Measurements from ENCODE around the gene NAALADL1. TPM values are rescaled to one million over a fixed set of nuclear protein-coding genes. Genes with fewer than 3 reads are reported as not detected.

NAALADL1 gene
- total RNA-seq: 8.4 TPM

- Histone ChIP-seq H3K4me1 (ENCODE audit: control insufficient read depth in 3 of 3, insufficient read depth in 3 of 3, low read length in 3 of 3) (no peaks in the 10 kb centered on the region), H3K9ac (ENCODE audit: low read depth in 1 of 3, low read length in 3 of 3) (no peak within 1 kb of the TSS), H3K9me3 (ENCODE audit: control insufficient read depth in 3 of 3, low read length in 3 of 3) (no peaks in the 10 kb centered on the region), H3K4me3 (ENCODE audit: low read length in 3 of 3) (no peak within 1 kb of the TSS), H3K27me3 (ENCODE audit: control insufficient read depth in 3 of 3, insufficient read depth in 3 of 3, low read length in 3 of 3) (peaks cover 0 to 5% (median 0%) of the 10 kb centered on the region in 3 donors), H3K27ac (ENCODE audit: low read depth, low read length) (no peak within 1 kb of the TSS), H3K36me3 (ENCODE audit: control insufficient read depth in 3 of 3, insufficient read depth in 3 of 3, low read length in 3 of 3) (no peaks in the 10 kb centered on the region)
Measured at GRCh38 chr11:65058419-65059054, at the start of gene NAALADL1. Gene NAALADL1, minus strand, starts transcription at chr11:65058553. Its CDS starts 32 bp downstream, at chr11:65058521.

- peaks cover 19 to 38% (median 37%) of the 10 kb centered on the region in 3 donors for H3K4me1 ChIP-seq (ENCODE audit: control insufficient read depth in 3 of 3, insufficient read depth in 3 of 3, low read length in 3 of 3)
- H3K36me3 ChIP-seq (ENCODE audit: control insufficient read depth in 3 of 3, insufficient read depth in 3 of 3, low read length in 3 of 3): peaks cover 20 to 31% (median 26%) of the 10 kb centered on the region in 3 donors
Measured at GRCh38 chr11:65107751-65108468, 49.6 kb upstream of the NAALADL1 start.

GRCh38 chr11:65107078-65107477, 48.7 kb upstream of the NAALADL1 start:
- H3K36me3 ChIP-seq (ENCODE audit: control insufficient read depth in 3 of 3, insufficient read depth in 3 of 3, low read length in 3 of 3): peaks cover 20 to 31% (median 26%) of the 10 kb centered on the region in 3 donors

More at GRCh38 chr11:65107751-65108468, 49.6 kb upstream of the NAALADL1 start:
- Histone ChIP-seq H3K4me3 (ENCODE audit: low read length in 3 of 3) (no peak overlapping the region), H3K9me3 (ENCODE audit: control insufficient read depth in 3 of 3, low read length in 3 of 3) (no peaks in the 10 kb centered on the region), H3K9ac (ENCODE audit: low read depth in 1 of 3, low read length in 3 of 3) (no peak overlapping the region), H3K27ac (ENCODE audit: low read depth, low read length) (no peak overlapping the region), H3K27me3 (ENCODE audit: control insufficient read depth in 3 of 3, insufficient read depth in 3 of 3, low read length in 3 of 3) (no peaks in the 10 kb centered on the region)

GRCh38 chr11:65104628-65105027, 46.3 kb upstream of the NAALADL1 start:
- H3K4me1 ChIP-seq (ENCODE audit: control insufficient read depth in 3 of 3, insufficient read depth in 3 of 3, low read length in 3 of 3): peaks cover 9 to 29% (median 22%) of the 10 kb centered on the region in 3 donors

More at GRCh38 chr11:65107078-65107477, 48.7 kb upstream of the NAALADL1 start:
- Histone ChIP-seq H3K4me3 (ENCODE audit: low read length in 3 of 3) (no peak overlapping the region), H3K9ac (ENCODE audit: low read depth in 1 of 3, low read length in 3 of 3) (no peak overlapping the region), H3K27me3 (ENCODE audit: control insufficient read depth in 3 of 3, insufficient read depth in 3 of 3, low read length in 3 of 3) (no peaks in the 10 kb centered on the region), H3K9me3 (ENCODE audit: control insufficient read depth in 3 of 3, low read length in 3 of 3) (no peaks in the 10 kb centered on the region), H3K4me1 (ENCODE audit: control insufficient read depth in 3 of 3, insufficient read depth in 3 of 3, low read length in 3 of 3) (peaks cover 23 to 37% (median 37%) of the 10 kb centered on the region in 3 donors), H3K27ac (ENCODE audit: low read depth, low read length) (no peak overlapping the region)

GRCh38 chr11:65103476-65103875, 45.1 kb upstream of the NAALADL1 start:
- H3K9me3 ChIP-seq (ENCODE audit: control insufficient read depth in 3 of 3, low read length in 3 of 3): no peaks in the 10 kb centered on the region
- H3K9ac ChIP-seq (ENCODE audit: low read depth in 1 of 3, low read length in 3 of 3): no peak overlapping the region
- H3K36me3 ChIP-seq (ENCODE audit: control insufficient read depth in 3 of 3, insufficient read depth in 3 of 3, low read length in 3 of 3): peaks cover 5 to 13% (median 12%) of the 10 kb centered on the region in 3 donors
- H3K4me1 ChIP-seq (ENCODE audit: control insufficient read depth in 3 of 3, insufficient read depth in 3 of 3, low read length in 3 of 3): peaks cover 11 to 37% (median 32%) of the 10 kb centered on the region in 3 donors
- H3K27ac ChIP-seq (ENCODE audit: low read depth, low read length): peak overlapping the region; percentile 64
- H3K4me3 ChIP-seq (ENCODE audit: low read length in 3 of 3): no peak overlapping the region
- no peaks in the 10 kb centered on the region for H3K27me3 ChIP-seq (ENCODE audit: control insufficient read depth in 3 of 3, insufficient read depth in 3 of 3, low read length in 3 of 3)

More at GRCh38 chr11:65104628-65105027, 46.3 kb upstream of the NAALADL1 start:
- H3K27ac ChIP-seq (ENCODE audit: low read depth, low read length): no peak overlapping the region
- H3K36me3 ChIP-seq (ENCODE audit: control insufficient read depth in 3 of 3, insufficient read depth in 3 of 3, low read length in 3 of 3): peaks cover 16 to 23% (median 22%) of the 10 kb centered on the region in 3 donors
- no peak overlapping the region for H3K4me3 ChIP-seq (ENCODE audit: low read length in 3 of 3)
- H3K27me3 ChIP-seq (ENCODE audit: control insufficient read depth in 3 of 3, insufficient read depth in 3 of 3, low read length in 3 of 3): no peaks in the 10 kb centered on the region
- peak overlapping the region in 2 of 3 donors; percentile 35 to 54 for H3K9ac ChIP-seq (ENCODE audit: low read depth in 1 of 3, low read length in 3 of 3)
- H3K9me3 ChIP-seq (ENCODE audit: control insufficient read depth in 3 of 3, low read length in 3 of 3): no peaks in the 10 kb centered on the region

GRCh38 chr11:65102142-65103095, 44.1 kb upstream of the NAALADL1 start:
- Histone ChIP-seq H3K36me3 (ENCODE audit: control insufficient read depth in 3 of 3, insufficient read depth in 3 of 3, low read length in 3 of 3) (peaks cover 4 to 10% (median 6%) of the 10 kb centered on the region in 3 donors), H3K27me3 (ENCODE audit: control insufficient read depth in 3 of 3, insufficient read depth in 3 of 3, low read length in 3 of 3) (no peaks in the 10 kb centered on the region), H3K4me1 (ENCODE audit: control insufficient read depth in 3 of 3, insufficient read depth in 3 of 3, low read length in 3 of 3) (peaks cover 11 to 37% (median 36%) of the 10 kb centered on the region in 3 donors), H3K9me3 (ENCODE audit: control insufficient read depth in 3 of 3, low read length in 3 of 3) (no peaks in the 10 kb centered on the region), H3K27ac (ENCODE audit: low read depth, low read length) (peak overlapping the region; percentile 64), H3K9ac (ENCODE audit: low read depth in 1 of 3, low read length in 3 of 3) (peak overlapping the region in 2 of 3 donors; percentile 30 to 42), H3K4me3 (ENCODE audit: low read length in 3 of 3) (no peak overlapping the region)

- Histone ChIP-seq H3K27ac (ENCODE audit: low read depth, low read length) (no peak overlapping the region), H3K27me3 (ENCODE audit: control insufficient read depth in 3 of 3, insufficient read depth in 3 of 3, low read length in 3 of 3) (no peaks in the 10 kb centered on the region), H3K36me3 (ENCODE audit: control insufficient read depth in 3 of 3, insufficient read depth in 3 of 3, low read length in 3 of 3) (peaks cover 4 to 10% (median 6%) of the 10 kb centered on the region in 3 donors), H3K9me3 (ENCODE audit: control insufficient read depth in 3 of 3, low read length in 3 of 3) (no peaks in the 10 kb centered on the region), H3K4me3 (ENCODE audit: low read length in 3 of 3) (no peak overlapping the region), H3K9ac (ENCODE audit: low read depth in 1 of 3, low read length in 3 of 3) (no peak overlapping the region), H3K4me1 (ENCODE audit: control insufficient read depth in 3 of 3, insufficient read depth in 3 of 3, low read length in 3 of 3) (peaks cover 17 to 44% (median 44%) of the 10 kb centered on the region in 3 donors)
Measured at GRCh38 chr11:65100674-65101350, 42.5 kb upstream of the NAALADL1 start.

- no peaks in the 10 kb centered on the region for H3K9me3 ChIP-seq (ENCODE audit: control insufficient read depth in 3 of 3, low read length in 3 of 3)
- peak overlapping the region; percentile 77 to 88 (median 87) for H3K9ac ChIP-seq (ENCODE audit: low read depth in 1 of 3, low read length in 3 of 3)
- H3K4me3 ChIP-seq (ENCODE audit: low read length in 3 of 3): peak overlapping the region; percentile 88 to 94 (median 90)
- H3K36me3 ChIP-seq (ENCODE audit: control insufficient read depth in 3 of 3, insufficient read depth in 3 of 3, low read length in 3 of 3): peaks cover 0 to 6% (median 4%) of the 10 kb centered on the region in 3 donors
- peaks cover 12 to 28% (median 26%) of the 10 kb centered on the region in 3 donors for H3K4me1 ChIP-seq (ENCODE audit: control insufficient read depth in 3 of 3, insufficient read depth in 3 of 3, low read length in 3 of 3)
- H3K27me3 ChIP-seq (ENCODE audit: control insufficient read depth in 3 of 3, insufficient read depth in 3 of 3, low read length in 3 of 3): no peaks in the 10 kb centered on the region
- H3K27ac ChIP-seq (ENCODE audit: low read depth, low read length): peak overlapping the region; percentile 88
Measured at GRCh38 chr11:65096926-65097325, 38.6 kb upstream of the NAALADL1 start.
